Ascending aorta (tissue), 2 donors: ENCODE data around the gene ZW10. TPM values are rescaled to one million over a fixed set of nuclear protein-coding genes. Genes with fewer than 3 reads are reported as not detected.

Experiments
- DNase-seq, 2 donors: peaks; one replicate each; pipeline ENCODE4 v3.0.0-alpha.2; 2019; ENCODE audit warnings: low spot score in 2 of 2
- H3K27ac ChIP-seq, 2 donors: fragments of 200-600 bp; sonication (generic); one replicate each; pipeline ENCODE4 v1.5.1; 2016 to 2017; ENCODE audit warnings: mild to moderate bottlenecking in 1 of 2
- H3K27me3 ChIP-seq: fragments of 200-600 bp; sonication (generic); one replicate; pipeline ENCODE4 v1.5.1; 2017
- H3K36me3 ChIP-seq, 2 donors: fragments of 200-600 bp; sonication (generic); one replicate each; pipeline ENCODE4 v1.5.1; 2016
- H3K4me1 ChIP-seq, 2 donors: fragments of 200-600 bp; sonication (generic); one replicate each; pipeline ENCODE4 v1.5.1; 2016 to 2017; ENCODE audit warnings: mild to moderate bottlenecking in 1 of 2
- H3K4me3 ChIP-seq, 2 donors: fragments of 200-600 bp; sonication (generic); one replicate each; pipeline ENCODE4 v1.5.1; 2016 to 2017; ENCODE audit warnings: mild to moderate bottlenecking in 1 of 2
- H3K9me3 ChIP-seq, 2 donors: fragments of 200-600 bp; sonication (generic); one replicate each; pipeline ENCODE4 v1.5.1; 2016
- intact Hi-C: fragments of 100-400 bp; cut with DNase I; formaldehyde crosslinking; loops from one replicate; pipeline ENCODE4 v1.15.1; 2023
- total RNA-seq: library from RNA; depleted of rRNA; stranded (reverse); fragments of >200 nt; gene quantifications from one replicate; pipeline ENCODE4 v1.1.0, GENCODE V29; 2016
- TF ChIP-seq, protein P1 (sequence below), 3 experiments: fragments of 200-600 bp in 2 of 3; fragments of 450-650 bp in 1 of 3; sonication (generic) in 2 of 3; IDR thresholded peaks; one replicate each; pipeline ENCODE4 v1.5.1; 2016 to 2019; ENCODE audit warnings: antibody characterized with exemption in 3 of 3, mild to moderate bottlenecking in 1 of 3, moderate library complexity in 1 of 3

The ZW10 gene
- total RNA-seq, 1 donor from 2014 or later, result 12.3 TPM

DNA sequence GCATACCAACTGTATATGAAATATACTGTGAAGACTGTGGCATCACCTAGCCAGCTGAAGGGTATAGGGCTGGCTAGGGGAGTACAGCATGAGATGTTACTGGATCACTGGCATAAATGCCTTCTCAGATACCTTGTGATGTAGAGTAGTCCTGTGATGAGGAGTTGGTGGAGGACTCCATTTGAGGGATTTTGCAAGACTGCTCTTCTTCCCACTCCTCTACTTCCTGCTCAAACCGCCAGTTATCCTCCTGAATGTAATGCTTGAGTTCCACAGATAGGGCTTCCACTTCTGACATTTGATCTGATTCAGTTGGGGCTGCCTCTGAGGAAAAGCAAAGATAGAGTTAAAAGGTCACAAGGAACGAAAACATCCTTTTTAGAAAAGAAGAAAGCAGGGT, 35.4 kb upstream of the ZW10 start:
- TF ChIP-seq, protein P1, sequence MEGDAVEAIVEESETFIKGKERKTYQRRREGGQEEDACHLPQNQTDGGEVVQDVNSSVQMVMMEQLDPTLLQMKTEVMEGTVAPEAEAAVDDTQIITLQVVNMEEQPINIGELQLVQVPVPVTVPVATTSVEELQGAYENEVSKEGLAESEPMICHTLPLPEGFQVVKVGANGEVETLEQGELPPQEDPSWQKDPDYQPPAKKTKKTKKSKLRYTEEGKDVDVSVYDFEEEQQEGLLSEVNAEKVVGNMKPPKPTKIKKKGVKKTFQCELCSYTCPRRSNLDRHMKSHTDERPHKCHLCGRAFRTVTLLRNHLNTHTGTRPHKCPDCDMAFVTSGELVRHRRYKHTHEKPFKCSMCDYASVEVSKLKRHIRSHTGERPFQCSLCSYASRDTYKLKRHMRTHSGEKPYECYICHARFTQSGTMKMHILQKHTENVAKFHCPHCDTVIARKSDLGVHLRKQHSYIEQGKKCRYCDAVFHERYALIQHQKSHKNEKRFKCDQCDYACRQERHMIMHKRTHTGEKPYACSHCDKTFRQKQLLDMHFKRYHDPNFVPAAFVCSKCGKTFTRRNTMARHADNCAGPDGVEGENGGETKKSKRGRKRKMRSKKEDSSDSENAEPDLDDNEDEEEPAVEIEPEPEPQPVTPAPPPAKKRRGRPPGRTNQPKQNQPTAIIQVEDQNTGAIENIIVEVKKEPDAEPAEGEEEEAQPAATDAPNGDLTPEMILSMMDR (IDR thresholded peaks at IDR 0.05), result no peak
- H3K9me3 ChIP-seq, result no peaks in the 10 kb centered on the region
- H3K4me1 ChIP-seq, result no peaks in the 10 kb centered on the region
- H3K27ac ChIP-seq, result no peak overlapping the region
- H3K4me3 ChIP-seq, result no peak overlapping the region
- intact Hi-C loops, result no loop called here
- peaks cover 41 to 51% of the 10 kb centered on the region in 2 donors for H3K36me3 ChIP-seq
- no peaks in the 10 kb centered on the region for H3K27me3 ChIP-seq
- no peak for DNase-seq

DNA sequence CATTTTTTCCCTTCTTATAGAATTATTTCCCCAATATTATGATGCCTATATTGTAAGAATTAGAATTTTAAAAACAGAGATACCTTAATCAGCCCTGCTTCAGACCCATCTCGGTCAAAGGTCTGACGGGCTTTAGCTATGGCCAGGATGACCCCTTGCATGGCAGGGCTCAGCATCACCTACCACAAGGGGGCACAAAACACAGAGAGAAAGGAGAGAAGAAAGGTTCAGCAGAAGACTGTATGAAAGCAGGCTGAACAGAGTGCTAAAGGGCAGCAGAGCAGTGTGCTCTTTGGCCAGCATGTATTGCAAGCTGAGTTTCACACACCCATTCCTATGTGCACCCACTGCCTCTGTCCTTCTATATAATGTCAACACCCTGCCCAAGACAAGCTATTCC, 32.9 kb upstream of the ZW10 start:
- Histone ChIP-seq H3K27ac (no peak overlapping the region), H3K27me3 (no peaks in the 10 kb centered on the region), H3K4me1 (no peaks in the 10 kb centered on the region), H3K4me3 (no peak overlapping the region), H3K9me3 (no peaks in the 10 kb centered on the region), H3K36me3 (peaks cover 56 to 64% of the 10 kb centered on the region in 2 donors)
- intact Hi-C loops, result no loop called here
- DNase-seq, result no peak
- TF ChIP-seq, protein P1 (IDR thresholded peaks at IDR 0.05), result peak in 1 of 3 experiments; percentile 23

DNA sequence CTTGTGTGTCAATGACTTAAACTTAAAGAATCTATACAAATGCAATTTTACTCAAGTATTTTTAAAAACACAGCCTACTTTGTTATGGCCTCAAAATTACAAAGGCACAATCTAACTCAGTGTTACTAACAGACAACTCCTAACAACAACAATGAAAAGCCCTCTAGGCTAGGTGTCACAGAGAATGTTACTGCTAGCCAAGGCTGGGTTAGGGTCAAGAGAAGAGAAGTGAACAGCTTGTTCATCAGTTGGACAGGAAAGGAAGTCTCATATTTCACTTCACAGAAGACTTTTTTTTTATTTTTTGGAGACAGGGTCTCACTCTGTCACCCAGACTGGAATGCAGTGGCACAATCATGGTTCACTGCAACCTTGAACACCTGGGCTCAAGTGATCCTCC, 32.1 kb upstream of the ZW10 start:
- Histone ChIP-seq H3K27ac (no peak overlapping the region), H3K36me3 (peaks cover 57 to 72% of the 10 kb centered on the region in 2 donors), H3K9me3 (no peaks in the 10 kb centered on the region), H3K4me1 (no peaks in the 10 kb centered on the region), H3K4me3 (no peak overlapping the region), H3K27me3 (no peaks in the 10 kb centered on the region)
- TF ChIP-seq, protein P1 (IDR thresholded peaks at IDR 0.05), result no peak
- intact Hi-C loops, result no loop called here
- no peak for DNase-seq

DNA sequence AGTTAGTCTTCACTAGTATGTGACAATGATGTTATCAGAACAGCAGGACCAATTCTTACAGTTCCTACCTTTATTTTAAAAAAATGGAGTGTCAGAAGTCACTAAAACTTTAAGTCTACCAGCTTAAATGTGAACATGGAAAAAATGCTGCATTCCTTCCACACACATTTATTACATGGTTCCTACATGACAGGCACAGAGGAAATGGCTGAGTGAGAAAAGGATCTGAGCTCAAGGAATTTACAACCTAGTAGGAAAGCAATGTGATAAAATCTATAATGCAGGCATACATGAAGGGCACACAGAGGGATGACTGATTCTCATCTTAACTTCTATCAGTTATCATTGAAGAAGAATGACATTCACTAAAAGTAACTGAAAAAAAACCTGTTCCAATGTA, 29.1 kb upstream of the ZW10 start:
- intact Hi-C loops, result no loop called here
- H3K36me3 ChIP-seq, result peaks cover 56 to 75% of the 10 kb centered on the region in 2 donors

DNA sequence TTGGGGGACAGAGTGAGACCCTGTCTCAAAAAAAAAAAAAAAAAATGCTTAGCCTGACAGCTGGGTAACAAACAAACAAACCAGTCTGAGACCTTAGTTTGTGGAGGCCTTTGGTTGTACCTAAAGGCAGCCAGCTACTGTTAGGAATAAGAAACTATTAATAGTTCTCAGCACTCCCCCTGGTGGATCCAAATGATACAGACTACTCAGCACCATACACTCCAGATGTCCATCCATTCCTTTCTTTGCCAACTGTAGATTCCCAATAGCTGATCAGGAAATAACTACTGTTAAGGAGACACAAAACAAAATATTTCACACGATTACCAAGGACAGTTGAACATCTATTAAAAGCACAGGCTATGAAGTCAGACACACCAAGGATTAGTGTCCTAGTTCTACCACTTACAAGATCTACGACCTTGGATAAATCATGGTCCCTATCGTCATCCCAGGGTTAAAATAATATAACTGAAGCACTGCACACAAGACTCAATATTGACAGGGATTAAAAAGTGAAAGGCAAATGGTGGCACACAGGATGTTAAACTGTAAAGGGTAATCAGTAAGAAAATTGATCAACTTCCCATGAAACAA, 23.3 kb upstream of the ZW10 start:
- TF ChIP-seq, protein P1 (IDR thresholded peaks at IDR 0.05), result peak; percentile 23 to 69 (median 54)
- Histone ChIP-seq H3K36me3 (peaks cover 23 to 30% of the 10 kb centered on the region in 2 donors), H3K9me3 (no peaks in the 10 kb centered on the region), H3K27me3 (no peaks in the 10 kb centered on the region), H3K4me1 (no peaks in the 10 kb centered on the region), H3K27ac (no peak overlapping the region), H3K4me3 (no peak overlapping the region)
- DNase-seq, result no peak
- intact Hi-C loops, result loop anchor here (1.0 to 2.0 kb wide), 2 partner anchors 23 to 492 kb away; partner anchors contain the start of gene ZW10

More for the DNA sequence above, 29.1 kb upstream of the ZW10 start:
- Histone ChIP-seq H3K4me1 (no peaks in the 10 kb centered on the region), H3K9me3 (no peaks in the 10 kb centered on the region), H3K27ac (no peak overlapping the region), H3K27me3 (no peaks in the 10 kb centered on the region), H3K4me3 (no peak overlapping the region)
- DNase-seq, result no peak
- TF ChIP-seq, protein P1 (IDR thresholded peaks at IDR 0.05), result no peak
